SKM-1 (cell line): Measurements from ENCODE around the gene SMIM3.
A peak's percentile ranks its signal among the peaks of the same experiment; 100 is the strongest.
"Not testable (repeated sequence)": the region's sequence is repeated elsewhere in the genome, so short reads cannot be mapped to it uniquely, and the experiment has no call there.

Source experiments
- DNase-seq: peaks from one replicate; lab custom pipeline; 2025; ENCODE audit not compliant: unreplicated experiment; lab: John Stamatoyannopoulos, UW

Gene SMIM3

GRCh38 chr5:150793423-150793888 is 14.9 kb downstream of the SMIM3 start:
- DNase-seq, result not testable (repeated sequence)

- DNase-seq, result no peak
Measured at GRCh38 chr5:150794927-150795326, 16.4 kb downstream of the SMIM3 start.

- no peak for DNase-seq
Measured at GRCh38 chr5:150797384-150797783, 18.8 kb downstream of the SMIM3 start.

GRCh38 chr5:150801117-150801927 is 22.8 kb downstream of the SMIM3 start:
- peak; percentile 71 for DNase-seq

- DNase-seq, result no peak
Measured at GRCh38 chr5:150804388-150804787, 25.8 kb downstream of the SMIM3 start.

- DNase-seq, result no peak
Measured at GRCh38 chr5:150809363-150809762, 30.8 kb downstream of the SMIM3 start.

GRCh38 chr5:150815010-150815409 is 36.5 kb downstream of the SMIM3 start:
- no peak for DNase-seq

GRCh38 chr5:150816946-150817345 is 38.4 kb downstream of the SMIM3 start:
- no peak for DNase-seq

- DNase-seq, result no peak
Measured at GRCh38 chr5:150829744-150830143, 51.2 kb downstream of the SMIM3 start.

- DNase-seq, result not testable (repeated sequence)
Measured at GRCh38 chr5:150831821-150832220, 53.3 kb downstream of the SMIM3 start.

GRCh38 chr5:150836064-150836463 is 57.5 kb downstream of the SMIM3 start:
- DNase-seq, result no peak

GRCh38 chr5:150836703-150837102 is 58.1 kb downstream of the SMIM3 start:
- DNase-seq, result no peak

- DNase-seq, result not testable (repeated sequence)
Measured at GRCh38 chr5:150845185-150845859, 66.8 kb downstream of the SMIM3 start.

GRCh38 chr5:150846308-150846653 is 67.7 kb downstream of the SMIM3 start, which contains the start of gene IRGM:
Gene IRGM, plus strand, starts transcription at chr5:150846521. Its CDS starts 1,603 bp downstream, at chr5:150848124.
- not testable (repeated sequence) for DNase-seq
